ENCODE results near the gene PNPLA6. TPM values are rescaled to one million over a fixed set of nuclear protein-coding genes. Genes with fewer than 3 reads are reported as not detected.

Gene PNPLA6
- total RNA-seq, 1 experiment from 2014 or later = 75.8 TPM

DNA sequence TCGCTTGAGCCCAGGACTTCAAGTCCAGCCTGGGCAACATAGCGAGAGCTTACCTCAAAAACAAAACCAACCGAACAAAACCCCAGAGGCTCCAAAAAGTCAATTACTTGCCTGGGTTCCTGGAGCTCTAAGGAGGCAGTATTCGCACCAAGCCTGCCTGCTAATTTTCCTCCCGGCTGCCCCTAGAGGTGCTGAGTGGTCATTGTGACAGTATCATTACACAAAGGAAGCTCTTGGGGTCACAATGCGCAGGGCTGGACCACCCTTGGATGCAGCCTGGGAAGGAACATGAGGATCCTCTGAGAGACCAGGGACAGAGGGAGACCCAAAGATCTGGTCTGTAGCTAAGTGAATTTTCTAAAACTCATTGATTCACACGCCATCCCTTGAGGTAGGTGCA is 38.2 kb upstream of the PNPLA6 start:
- Mint-ChIP-seq H3K27me3 (ENCODE audit: insufficient read depth, unreplicated experiment) (peaks cover 31% of the 10 kb centered on the region), H3K36me3 (ENCODE audit: insufficient read depth, unreplicated experiment) (no peaks in the 10 kb centered on the region), H3K4me3 (ENCODE audit: unreplicated experiment) (no peak overlapping the region), H3K9me3 (ENCODE audit: unreplicated experiment) (no peaks in the 10 kb centered on the region), H3K4me1 (ENCODE audit: insufficient read depth, unreplicated experiment) (peaks cover 5% of the 10 kb centered on the region), H3K27ac (ENCODE audit: low read depth, unreplicated experiment) (no peak overlapping the region)
- intact Hi-C loops (cut with micrococcal nuclease) = no loop called here
- POLR2A ChIA-PET = interaction anchor here (0.6 to 1.9 kb wide), 4 partner anchors 18 to 428 kb away, joined by 3 to 4 read pairs (median 4); partner anchors contain the start of genes MCOLN1, ZNF358 and ZNF557
- no TSS peak for BruUV-seq (replicated peaks)
- CTCF ChIA-PET = interaction anchor here (0.6 kb wide), 1 partner anchor 28 kb away, joined by 3 read pairs; no protein-coding TSS in a partner anchor
- TF ChIP-seq, protein P1, sequence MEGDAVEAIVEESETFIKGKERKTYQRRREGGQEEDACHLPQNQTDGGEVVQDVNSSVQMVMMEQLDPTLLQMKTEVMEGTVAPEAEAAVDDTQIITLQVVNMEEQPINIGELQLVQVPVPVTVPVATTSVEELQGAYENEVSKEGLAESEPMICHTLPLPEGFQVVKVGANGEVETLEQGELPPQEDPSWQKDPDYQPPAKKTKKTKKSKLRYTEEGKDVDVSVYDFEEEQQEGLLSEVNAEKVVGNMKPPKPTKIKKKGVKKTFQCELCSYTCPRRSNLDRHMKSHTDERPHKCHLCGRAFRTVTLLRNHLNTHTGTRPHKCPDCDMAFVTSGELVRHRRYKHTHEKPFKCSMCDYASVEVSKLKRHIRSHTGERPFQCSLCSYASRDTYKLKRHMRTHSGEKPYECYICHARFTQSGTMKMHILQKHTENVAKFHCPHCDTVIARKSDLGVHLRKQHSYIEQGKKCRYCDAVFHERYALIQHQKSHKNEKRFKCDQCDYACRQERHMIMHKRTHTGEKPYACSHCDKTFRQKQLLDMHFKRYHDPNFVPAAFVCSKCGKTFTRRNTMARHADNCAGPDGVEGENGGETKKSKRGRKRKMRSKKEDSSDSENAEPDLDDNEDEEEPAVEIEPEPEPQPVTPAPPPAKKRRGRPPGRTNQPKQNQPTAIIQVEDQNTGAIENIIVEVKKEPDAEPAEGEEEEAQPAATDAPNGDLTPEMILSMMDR (IDR thresholded peaks at IDR 0.05; ENCODE audit: unreplicated experiment) = no peak
- no peak for DNase-seq (ENCODE audit: unreplicated experiment)

DNA sequence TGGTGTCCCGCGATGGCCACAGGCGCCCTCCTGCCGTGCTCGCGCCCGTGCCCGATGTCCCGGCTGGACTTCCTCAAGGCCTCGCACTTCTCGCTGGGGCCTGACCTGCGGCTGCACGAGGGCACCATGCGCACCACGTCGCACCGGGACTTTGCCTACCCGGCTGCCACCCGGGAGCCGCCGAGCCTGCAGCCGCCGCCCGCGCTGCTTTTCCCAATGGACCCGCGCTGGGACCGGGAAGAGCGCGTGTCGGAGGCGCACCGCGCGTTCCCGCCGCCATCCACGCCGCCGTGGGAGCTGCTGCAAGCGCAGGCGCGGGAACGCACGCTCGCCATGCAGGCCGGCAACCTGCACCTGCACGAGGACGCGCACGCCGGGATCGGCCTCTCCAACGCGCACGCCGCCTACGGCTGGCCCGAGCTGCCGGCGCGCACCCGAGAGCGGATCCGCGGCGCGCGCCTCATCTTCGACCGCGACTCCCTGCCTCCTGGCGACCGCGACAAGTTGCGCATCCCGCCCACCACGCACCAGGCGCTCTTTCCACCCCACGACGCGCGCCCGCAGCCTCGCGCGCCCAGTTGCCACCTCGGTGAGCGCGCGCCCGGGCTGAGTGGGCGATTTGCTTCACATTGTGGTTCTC is 34.6 kb upstream of the PNPLA6 start:
- Mint-ChIP-seq H3K27ac (ENCODE audit: low read depth, unreplicated experiment) (no peak overlapping the region), H3K36me3 (ENCODE audit: insufficient read depth, unreplicated experiment) (no peaks in the 10 kb centered on the region), H3K9me3 (ENCODE audit: unreplicated experiment) (no peaks in the 10 kb centered on the region), H3K27me3 (ENCODE audit: insufficient read depth, unreplicated experiment) (peaks cover 21% of the 10 kb centered on the region), H3K4me1 (ENCODE audit: insufficient read depth, unreplicated experiment) (no peaks in the 10 kb centered on the region), H3K4me3 (ENCODE audit: unreplicated experiment) (no peak overlapping the region)
- TF ChIP-seq, protein P1 (IDR thresholded peaks at IDR 0.05; ENCODE audit: unreplicated experiment) = no peak
- ChIA-PET CTCF (no interaction called here), POLR2A (no interaction called here)
- no peak for DNase-seq (ENCODE audit: unreplicated experiment)
- no TSS peak for BruUV-seq (replicated peaks)
- intact Hi-C loops (cut with micrococcal nuclease) = loop anchor here (10.0 kb wide), 1 partner anchor 106 kb away; no protein-coding TSS in a partner anchor

DNA sequence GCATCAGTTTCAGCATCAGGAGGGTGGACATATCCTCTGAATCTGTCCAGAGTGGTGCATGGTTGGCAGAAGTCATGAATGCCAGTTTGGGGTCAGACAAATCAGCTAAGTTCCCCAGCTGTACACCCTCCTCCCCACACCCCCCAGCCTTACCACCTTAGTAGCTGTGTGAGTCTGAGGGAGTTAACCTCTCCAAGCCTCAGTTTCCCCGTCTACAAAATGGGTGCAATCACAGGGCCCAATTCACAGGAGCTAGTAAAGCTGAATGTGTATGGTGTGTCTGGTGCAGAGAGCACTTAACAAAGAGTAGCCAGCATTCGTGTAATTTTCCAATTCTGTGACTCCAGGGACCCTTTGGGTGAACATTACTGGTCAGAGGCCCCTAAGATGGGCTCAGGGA is 33.0 kb upstream of the PNPLA6 start:
- DNase-seq (ENCODE audit: unreplicated experiment) = no peak
- no peak overlapping the region for H3K27ac Mint-ChIP-seq (ENCODE audit: low read depth, unreplicated experiment)
- H3K9me3 Mint-ChIP-seq (ENCODE audit: unreplicated experiment) = no peaks in the 10 kb centered on the region

DNA sequence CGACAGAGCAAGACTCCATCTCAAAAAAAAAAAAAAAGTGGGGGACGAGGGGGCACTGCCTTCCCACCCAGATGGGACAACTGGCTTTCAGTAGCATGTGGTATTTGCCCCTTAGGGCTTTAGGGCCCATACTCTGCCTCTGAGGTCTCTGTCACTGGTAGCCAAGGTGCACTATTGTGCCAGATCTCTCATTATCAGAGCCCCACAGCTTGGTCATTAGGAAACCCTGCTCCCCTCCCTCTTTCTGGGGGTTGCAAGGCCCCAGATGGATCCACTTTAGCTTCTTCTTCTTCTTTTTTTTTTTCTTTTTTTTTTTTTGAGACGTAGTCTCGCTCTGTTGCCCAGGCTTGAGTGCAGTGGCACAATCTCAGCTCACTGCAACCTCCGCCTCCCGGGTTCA is 30.8 kb upstream of the PNPLA6 start:
- CTCF ChIA-PET = no interaction called here
- intact Hi-C loops (cut with micrococcal nuclease) = loop anchor here (10.0 kb wide), 1 partner anchor 110 kb away; no protein-coding TSS in a partner anchor
- POLR2A ChIA-PET = interaction anchor here (0.6 kb wide), 2 partner anchors 31 to 89 kb away, joined by 3 read pairs; no protein-coding TSS in a partner anchor
- BruUV-seq (replicated peaks) = no TSS peak
- H3K27me3 Mint-ChIP-seq (ENCODE audit: insufficient read depth, unreplicated experiment) = peaks cover 5% of the 10 kb centered on the region
- TF ChIP-seq, protein P1 (IDR thresholded peaks at IDR 0.05; ENCODE audit: unreplicated experiment) = no peak
- peaks cover 5% of the 10 kb centered on the region for H3K36me3 Mint-ChIP-seq (ENCODE audit: insufficient read depth, unreplicated experiment)
- H3K4me1 Mint-ChIP-seq (ENCODE audit: insufficient read depth, unreplicated experiment) = peaks cover 16% of the 10 kb centered on the region
- DNase-seq (ENCODE audit: unreplicated experiment) = no peak
- H3K9me3 Mint-ChIP-seq (ENCODE audit: unreplicated experiment) = no peaks in the 10 kb centered on the region
- no peak overlapping the region for H3K4me3 Mint-ChIP-seq (ENCODE audit: unreplicated experiment)
- H3K27ac Mint-ChIP-seq (ENCODE audit: low read depth, unreplicated experiment) = no peak overlapping the region

More for the DNA sequence above, 33.0 kb upstream of the PNPLA6 start:
- intact Hi-C loops (cut with micrococcal nuclease) = loop anchor here (10.0 kb wide), 1 partner anchor 108 kb away; no protein-coding TSS in a partner anchor
- ChIA-PET POLR2A (no interaction called here), CTCF (interaction anchor here (0.6 kb wide), 1 partner anchor 179 kb away, joined by 3 read pairs; no protein-coding TSS in a partner anchor)
- BruUV-seq (replicated peaks) = no TSS peak
- Mint-ChIP-seq H3K36me3 (ENCODE audit: insufficient read depth, unreplicated experiment) (peaks cover 5% of the 10 kb centered on the region), H3K27me3 (ENCODE audit: insufficient read depth, unreplicated experiment) (peaks cover 21% of the 10 kb centered on the region), H3K4me3 (ENCODE audit: unreplicated experiment) (no peak overlapping the region), H3K4me1 (ENCODE audit: insufficient read depth, unreplicated experiment) (peaks cover 9% of the 10 kb centered on the region)
- TF ChIP-seq, protein P1 (IDR thresholded peaks at IDR 0.05; ENCODE audit: unreplicated experiment) = no peak

Measured in MCF 10A (cell line).